T-helper 22 cell (primary cell): ENCODE results near the gene IRF9.
A peak's percentile ranks its signal among the peaks of the same experiment; 100 is the strongest.
"Not testable (repeated sequence)": the region's sequence is repeated elsewhere in the genome, so short reads cannot be mapped to it uniquely, and the experiment has no call there.

Experiments
- DNase-seq: peaks from one replicate; pipeline ENCODE4 v3.0.0-alpha.2; 2020; ENCODE audit warnings: low read depth

The IRF9 gene

GRCh38 chr14:24195186-24196070 is 34.4 kb downstream of the IRF9 start, which contains the start of gene TM9SF1:
TM9SF1 (minus strand) TSS chr14:24195441; CDS start chr14:24195019, 422 bp downstream.
- peak; percentile 80 for DNase-seq

- DNase-seq = no peak
Measured at GRCh38 chr14:24196071-24197055, 35.3 kb downstream of the IRF9 start.

GRCh38 chr14:24197056-24197450 is 36.0 kb downstream of the IRF9 start:
- DNase-seq = no peak

DNA sequence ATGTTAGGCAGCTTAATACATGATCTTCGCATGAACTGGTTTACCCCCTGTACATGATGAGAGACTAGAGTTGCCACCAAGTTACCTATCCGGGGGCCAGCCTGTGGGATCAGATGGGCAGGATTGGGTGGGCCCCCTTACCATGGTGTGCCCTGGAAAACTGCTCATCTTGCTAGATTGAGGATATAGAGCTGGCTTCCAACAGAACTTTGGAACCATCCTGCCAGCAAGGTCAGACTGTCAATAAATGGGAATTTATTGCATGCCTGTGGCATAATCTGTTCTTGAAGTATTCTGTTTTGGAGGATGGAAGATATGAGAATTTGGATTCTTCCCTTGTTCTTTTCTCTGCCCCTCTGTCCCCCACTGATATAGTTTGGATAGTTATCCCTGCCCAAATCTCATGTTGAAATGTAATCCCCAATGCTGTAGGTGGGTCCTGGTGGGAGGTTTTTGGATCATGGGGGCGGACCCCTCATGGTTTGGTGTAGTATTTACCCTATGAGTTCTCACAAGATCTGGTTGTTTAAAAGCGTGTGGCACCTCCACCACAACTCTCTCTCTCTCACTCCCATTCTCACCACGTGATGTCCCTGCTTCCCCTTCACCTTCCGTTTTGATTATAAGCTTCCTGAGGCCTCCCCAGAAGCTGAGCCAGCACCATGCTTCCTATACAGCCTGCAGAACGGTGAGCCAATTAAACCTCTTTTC is 37.9 kb downstream of the IRF9 start:
- DNase-seq = no peak

- DNase-seq = not testable (repeated sequence)
Measured at GRCh38 chr14:24202538-24202937, 41.5 kb downstream of the IRF9 start.

GRCh38 chr14:24203249-24203886 is 42.3 kb downstream of the IRF9 start:
- not testable (repeated sequence) for DNase-seq

DNA sequence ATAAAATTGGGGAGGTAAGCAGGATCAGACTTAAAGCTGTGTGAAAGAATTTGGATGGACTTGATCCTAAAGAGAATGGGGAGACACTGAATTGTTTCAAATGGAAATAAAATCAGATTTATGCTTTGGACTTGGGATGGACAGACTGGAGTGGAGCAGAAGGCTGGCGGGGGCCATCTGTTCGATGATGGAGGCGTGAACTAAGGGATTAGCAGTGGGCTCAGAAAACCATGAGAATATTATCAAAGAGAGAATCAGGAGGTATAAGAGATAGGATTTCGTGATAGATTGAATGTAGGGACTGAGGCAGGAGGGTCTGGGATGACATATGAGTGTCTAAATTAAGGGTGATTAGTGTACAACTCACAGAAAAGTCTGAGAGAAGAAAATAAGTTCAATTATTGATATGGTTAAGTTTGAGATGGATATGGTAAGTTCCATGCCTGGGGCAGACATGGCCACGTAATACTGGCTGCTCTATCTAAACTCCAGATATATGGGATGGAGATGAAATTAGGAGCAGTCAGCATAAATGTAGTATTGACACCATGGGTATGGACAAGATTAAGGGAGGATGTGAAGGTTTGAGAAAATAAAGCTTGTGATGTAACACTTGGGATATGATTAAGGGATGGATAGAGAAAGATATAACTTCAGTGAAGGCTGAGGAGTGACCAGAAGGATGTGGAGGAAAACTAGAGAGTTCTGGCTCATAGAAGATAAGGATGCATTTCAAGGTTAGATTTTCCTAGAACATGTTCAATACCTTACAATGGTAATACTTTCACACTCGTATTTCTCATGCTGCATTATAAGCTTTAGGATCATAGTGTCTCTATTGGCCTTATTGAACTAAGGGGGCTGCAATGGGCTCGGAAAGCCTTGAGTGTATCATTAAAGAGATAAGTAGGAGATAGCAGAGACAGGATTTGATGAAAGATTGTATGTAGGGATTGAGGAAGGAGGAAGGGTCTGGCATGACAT is 43.4 kb downstream of the IRF9 start:
- DNase-seq = no peak

- no peak for DNase-seq
Measured at GRCh38 chr14:24206260-24207103, 45.4 kb downstream of the IRF9 start.

DNA sequence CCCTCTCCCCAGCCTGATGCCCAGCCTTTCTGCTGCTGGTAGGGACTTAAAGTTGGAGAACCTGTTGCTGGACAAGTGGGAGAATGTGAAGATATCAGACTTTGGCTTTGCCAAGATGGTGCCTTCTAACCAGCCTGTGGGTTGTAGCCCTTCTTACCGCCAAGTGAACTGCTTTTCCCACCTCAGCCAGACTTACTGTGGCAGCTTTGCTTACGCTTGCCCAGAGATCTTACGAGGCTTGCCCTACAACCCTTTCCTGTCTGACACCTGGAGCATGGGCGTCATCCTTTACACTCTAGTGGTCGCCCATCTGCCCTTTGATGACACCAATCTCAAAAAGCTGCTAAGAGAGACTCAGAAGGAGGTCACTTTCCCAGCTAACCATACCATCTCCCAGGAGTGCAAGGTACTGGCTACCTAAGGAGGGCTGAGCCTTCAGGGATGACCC is 46.1 kb downstream of the IRF9 start:
- no peak for DNase-seq

DNA sequence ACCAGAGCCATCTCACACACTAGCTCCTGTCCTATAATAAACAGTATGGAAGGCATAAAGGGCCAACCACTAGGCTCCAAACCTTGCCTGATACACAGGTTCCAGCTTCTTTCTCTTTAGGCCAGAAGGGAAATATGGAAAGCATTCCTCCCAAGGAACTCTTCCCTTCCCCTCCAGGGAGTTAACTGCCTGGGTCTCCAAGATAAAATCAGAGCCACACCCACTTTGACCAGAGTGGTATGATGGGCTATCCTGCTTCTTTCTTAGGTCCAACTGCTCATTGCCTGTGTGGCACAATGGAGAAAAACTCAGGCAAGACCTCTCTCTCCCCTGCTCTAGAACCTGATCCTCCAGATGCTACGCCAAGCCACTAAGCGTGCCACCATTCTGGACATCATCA is 46.6 kb downstream of the IRF9 start:
- DNase-seq = no peak

DNA sequence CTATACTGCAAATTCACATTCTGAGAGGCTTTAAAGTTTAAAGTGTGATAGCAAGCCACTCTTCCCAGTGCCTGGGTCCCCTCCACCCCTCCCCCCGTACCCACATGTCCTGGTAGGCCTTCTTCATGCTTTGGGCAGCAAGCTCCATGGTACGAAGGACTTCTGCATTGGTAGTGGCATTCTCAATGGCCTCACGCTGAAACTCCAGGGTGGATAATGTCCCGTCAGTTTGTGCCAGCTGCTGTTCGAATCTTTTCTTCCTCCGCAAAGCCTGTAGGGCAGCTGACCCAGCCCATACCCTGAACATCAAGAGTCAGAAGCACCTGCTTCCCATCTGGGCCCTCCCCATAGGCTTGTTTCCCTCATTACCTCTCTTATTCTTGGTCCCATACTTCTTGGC is 50.2 kb downstream of the IRF9 start:
- DNase-seq = no peak

DNA sequence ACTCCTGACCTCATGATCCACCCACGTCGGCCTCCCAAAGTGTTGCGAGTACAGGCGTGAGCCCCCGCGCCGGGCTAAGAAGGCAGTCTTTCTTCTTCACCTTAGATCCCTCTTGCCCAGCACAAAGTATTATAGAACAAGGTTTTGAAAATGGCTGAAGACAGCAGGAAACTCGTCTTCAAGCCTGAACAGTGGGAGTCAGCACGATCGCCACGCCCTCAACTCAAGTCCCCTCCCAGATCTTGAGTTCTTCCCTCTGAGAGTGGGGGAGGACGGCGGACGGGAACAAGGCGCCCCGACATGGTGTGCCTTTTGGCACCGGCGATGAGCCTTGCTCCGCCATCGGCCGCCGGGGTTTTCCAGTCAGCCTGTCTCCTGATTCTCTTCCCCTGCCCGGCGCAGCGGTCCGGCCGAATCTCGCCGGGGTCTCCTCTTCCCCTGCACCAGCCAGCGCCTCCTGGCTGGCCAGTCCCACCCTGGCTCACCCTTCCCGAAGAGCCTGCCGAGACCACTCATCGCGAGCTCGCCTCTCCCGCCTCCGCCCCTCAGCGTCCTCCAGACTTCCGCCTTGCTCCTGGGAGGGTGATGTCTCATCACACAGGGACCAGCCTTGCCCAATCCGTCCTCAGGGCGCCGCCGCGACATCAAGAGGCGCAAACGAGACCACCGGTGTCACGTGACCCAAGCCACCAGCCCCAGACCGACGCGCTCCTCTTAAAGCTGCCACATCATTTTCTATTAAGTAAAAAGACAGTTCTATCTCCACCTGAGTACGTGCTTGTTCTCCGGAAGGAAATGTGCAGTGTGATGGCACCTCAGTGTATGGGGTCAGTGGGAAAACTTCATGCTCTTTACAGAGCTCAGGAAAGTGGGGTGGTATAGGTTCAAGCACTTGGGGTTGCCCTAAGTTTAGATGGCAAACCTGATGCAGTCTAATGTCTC is 52.1 kb downstream of the IRF9 start, which contains the start of gene CHMP4A:
Gene CHMP4A (minus strand): TSS at position 565 of the 942 bp plus-strand sequence. CDS start 49 bp downstream, at position 516.
- DNase-seq = peak; percentile 97

- DNase-seq = no peak
Measured at GRCh38 chr14:24213866-24214662, 53.0 kb downstream of the IRF9 start.

DNA sequence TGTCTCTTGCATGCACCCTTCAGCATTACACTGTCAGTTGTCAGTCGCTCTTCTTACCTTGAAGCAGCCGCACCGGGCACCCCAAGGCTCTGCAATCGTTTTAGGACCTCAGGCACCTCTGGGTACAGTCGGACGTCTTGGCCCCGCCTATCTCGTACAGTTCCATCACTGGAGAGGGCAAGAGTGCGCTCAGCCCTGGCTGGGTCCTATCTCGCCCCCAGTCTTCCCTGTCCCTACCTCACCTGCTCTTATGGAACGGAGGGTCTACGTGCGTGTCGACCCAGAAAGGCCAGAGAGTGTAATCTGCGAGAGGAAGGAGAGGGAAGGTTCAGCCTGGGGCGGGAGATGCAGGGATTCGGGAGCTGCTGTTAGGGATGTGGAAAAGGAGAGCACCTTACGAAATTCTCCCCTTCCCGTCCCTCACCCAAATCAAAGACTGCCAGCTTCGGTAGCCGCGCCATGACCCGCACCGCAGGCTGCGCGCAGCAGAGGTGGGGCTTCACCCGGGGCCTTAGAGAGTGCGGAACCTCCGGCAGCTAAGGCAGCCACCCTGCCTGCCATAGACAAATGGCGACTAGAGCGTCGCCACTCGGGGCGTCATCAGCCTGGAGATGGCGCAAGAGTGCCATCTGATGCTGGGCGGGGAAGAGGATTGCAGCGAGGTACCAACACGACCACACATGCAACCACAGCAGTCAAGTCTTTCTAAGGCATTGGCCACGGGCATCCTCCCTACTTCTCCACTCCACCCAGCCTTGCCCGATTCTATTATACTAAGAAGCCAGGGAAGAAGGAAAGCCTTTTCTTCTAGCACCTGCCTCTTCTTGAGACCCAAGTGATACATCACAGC is 54.7 kb downstream of the IRF9 start, which contains the start of gene MDP1:
Gene MDP1 (minus strand): TSS at position 572 of the 850 bp plus-strand sequence. CDS start 111 bp downstream, at position 461.
- DNase-seq = peak; percentile 78
